GM23248 (cell line): ENCODE results near the gene TUFT1.

Experiments
- EZH2 ChIP-seq: fragments of 200-600 bp; sonication (generic); IDR thresholded peaks from 2 replicates; pipeline ENCODE4 v1.6.1; 2018; ENCODE audit warnings: antibody characterized with exemption, mild to moderate bottlenecking; ENCODE audit not compliant: insufficient read depth, poor library complexity, severe bottlenecking
- EZH2phosphoT487 ChIP-seq: fragments of 200-600 bp; sonication (generic); IDR thresholded peaks from 2 replicates; pipeline ENCODE4 v1.6.1; 2018; ENCODE audit warnings: antibody characterized with exemption, moderate library complexity, mild to moderate bottlenecking, low read depth; ENCODE audit not compliant: insufficient read depth

- TF ChIP-seq EZH2phosphoT487 = no peak
- no peak for TF ChIP-seq EZH2
Measured at GRCh38 chr1:151629278-151629677, 89.2 kb downstream of the TUFT1 start.
